Smooth muscle cell (in vitro differentiated cells): Measurements from ENCODE around the gene SAMD9L. TPM values are rescaled to one million over a fixed set of nuclear protein-coding genes. Genes with fewer than 3 reads are reported as not detected.

ENCODE experiments used
- DNase-seq: peaks from one replicate; lab custom pipeline; 2025; ENCODE audit not compliant: unreplicated experiment; lab: John Stamatoyannopoulos, UW
- H2AFZ ChIP-seq: fragments of 200-600 bp; sonication (generic); 2 replicates; pipeline ENCODE4 v1.6.0; 2016; ENCODE audit warnings: antibody characterized with exemption, low read depth, mild to moderate bottlenecking
- H3F3A ChIP-seq: fragments of 200-600 bp; sonication (generic); 2 replicates; pipeline ENCODE4 v1.6.0; 2017; ENCODE audit warnings: antibody characterized with exemption, low read depth
- H3K27ac ChIP-seq: fragments of 200-600 bp; sonication (generic); 2 replicates; pipeline ENCODE4 v1.5.1; 2016; ENCODE audit warnings: low read depth, mild to moderate bottlenecking
- H3K27me3 ChIP-seq: fragments of 200-600 bp; sonication (generic); 2 replicates; pipeline ENCODE4 v1.6.1; 2016; ENCODE audit warnings: low read depth, mild to moderate bottlenecking
- H3K36me3 ChIP-seq: fragments of 200-600 bp; sonication (generic); 2 replicates; pipeline ENCODE4 v1.5.1; 2016; ENCODE audit warnings: low read depth
- H3K4me1 ChIP-seq: fragments of 200-600 bp; sonication (generic); 2 replicates; pipeline ENCODE4 v1.5.1; 2016; ENCODE audit warnings: low read depth
- H3K4me2 ChIP-seq: fragments of 200-600 bp; sonication (generic); 2 replicates; pipeline ENCODE4 v1.6.0; 2016; ENCODE audit warnings: mild to moderate bottlenecking
- H3K4me3 ChIP-seq: fragments of 200-600 bp; sonication (generic); 2 replicates; pipeline ENCODE4 v1.5.1; 2016; ENCODE audit warnings: mild to moderate bottlenecking
- H3K79me2 ChIP-seq: fragments of 200-600 bp; sonication (generic); 2 replicates; pipeline ENCODE4 v1.6.0; 2016; ENCODE audit warnings: low read depth, mild to moderate bottlenecking
- H3K9ac ChIP-seq: fragments of 200-600 bp; sonication (generic); 2 replicates; pipeline ENCODE4 v1.6.0; 2016; ENCODE audit warnings: low read depth
- H3K9me3 ChIP-seq: fragments of 200-600 bp; sonication (generic); replicated peaks from 2 replicates; pipeline ENCODE4 v1.5.1; 2016; ENCODE audit warnings: low read depth
- H4K20me1 ChIP-seq: fragments of 200-600 bp; sonication (generic); 2 replicates; pipeline ENCODE4 v1.6.0; 2016; ENCODE audit warnings: low read depth
- CTCF ChIP-seq: fragments of 200-600 bp; sonication (generic); IDR thresholded peaks from 2 replicates; pipeline ENCODE4 v1.5.1; 2017; ENCODE audit warnings: borderline replicate concordance, mild to moderate bottlenecking, antibody characterized with exemption; ENCODE audit not compliant: insufficient read depth, poor library complexity, severe bottlenecking
- WGBS: methylation state at CpG from one replicate; pipeline ENCODE4 v1.1.7; 2016; ENCODE audit warnings: low lambda C conversion rate; 5-methylcytosine and 5-hydroxymethylcytosine counted together
- polyA plus RNA-seq: library from polyadenylated mRNA; unstranded; fragments of >200 nt; fragmentation: Nextera tagmentation; extraction: Ambion mirVana; gene quantifications from 2 replicates; pipeline ENCODE4 v1.2.1, GENCODE V29; 2016
- total RNA-seq: library from RNA; depleted of rRNA; stranded (reverse); fragments of >200 nt; gene quantifications from 2 replicates; pipeline ENCODE4 v1.2.3, GENCODE V29; 2014

Gene SAMD9L
- total and polyA plus RNA-seq, 2 experiments from 2014 or later: 0.31 to 2.7 TPM

- DNase-seq: no peak
Measured at GRCh38 chr7:93120592-93121549, 27.3 kb downstream of the SAMD9L start.

GRCh38 chr7:93119191-93119905 is 28.8 kb downstream of the SAMD9L start:
- 61% methylated on average over 3 of the region's 4 CpGs for WGBS

More at GRCh38 chr7:93120592-93121549, 27.3 kb downstream of the SAMD9L start:
- Histone ChIP-seq H3K9ac (no peak overlapping the region), H2AFZ (no peak overlapping the region), H3K4me1 (no peaks in the 10 kb centered on the region), H3K4me2 (no peak overlapping the region), H3K4me3 (no peak overlapping the region), H3K27ac (no peak overlapping the region), H3K36me3 (no peaks in the 10 kb centered on the region), H3F3A (no peaks in the 10 kb centered on the region), H4K20me1 (no peaks in the 10 kb centered on the region), H3K79me2 (no peaks in the 10 kb centered on the region), H3K27me3 (no peaks in the 10 kb centered on the region), H3K9me3 (no peaks in the 10 kb centered on the region)
- no peak for TF ChIP-seq CTCF
- WGBS: 83% methylated on average over 12 of the region's 12 CpGs

GRCh38 chr7:93117852-93118530 is 30.2 kb downstream of the SAMD9L start, which contains the start of gene SAMD9:
SAMD9 (minus strand) TSS chr7:93117979; CDS start chr7:93106097, 11,882 bp downstream.
- H3K4me2 ChIP-seq: peak within 1 kb of the TSS; percentile 70
- H3K9me3 ChIP-seq: no peaks in the 10 kb centered on the region
- no peaks in the 10 kb centered on the region for H3K36me3 ChIP-seq
- WGBS: 68% methylated on average over 4 of the region's 4 CpGs
- no peak for TF ChIP-seq CTCF
- peak within 1 kb of the TSS; percentile 76 for H2AFZ ChIP-seq
- no peaks in the 10 kb centered on the region for H3K79me2 ChIP-seq
- no peaks in the 10 kb centered on the region for H3K27me3 ChIP-seq
- no peaks in the 10 kb centered on the region for H4K20me1 ChIP-seq
- H3F3A ChIP-seq: no peaks in the 10 kb centered on the region
- H3K27ac ChIP-seq: no peak within 1 kb of the TSS
- DNase-seq: no peak
- no peak within 1 kb of the TSS for H3K9ac ChIP-seq
- H3K4me3 ChIP-seq: peak within 1 kb of the TSS; percentile 37
- H3K4me1 ChIP-seq: no peaks in the 10 kb centered on the region

More at GRCh38 chr7:93119191-93119905, 28.8 kb downstream of the SAMD9L start:
- H3K9me3 ChIP-seq: no peaks in the 10 kb centered on the region
- DNase-seq: no peak
- H3K27me3 ChIP-seq: no peaks in the 10 kb centered on the region
- no peak overlapping the region for H2AFZ ChIP-seq
- H3K4me3 ChIP-seq: no peak overlapping the region
- H3F3A ChIP-seq: no peaks in the 10 kb centered on the region
- no peak overlapping the region for H3K9ac ChIP-seq
- H3K36me3 ChIP-seq: no peaks in the 10 kb centered on the region
- H4K20me1 ChIP-seq: no peaks in the 10 kb centered on the region
- no peak overlapping the region for H3K27ac ChIP-seq
- no peaks in the 10 kb centered on the region for H3K79me2 ChIP-seq
- TF ChIP-seq CTCF: no peak
- no peaks in the 10 kb centered on the region for H3K4me1 ChIP-seq
- no peak overlapping the region for H3K4me2 ChIP-seq
